HG02571 (cell line): Measurements from ENCODE around the gene PDCD1.
"Not testable (repeated sequence)": the region's sequence is repeated elsewhere in the genome, so short reads cannot be mapped to it uniquely, and the experiment has no call there.

Experiments used
- ATAC-seq: cut with Tn5 transposase; IDR thresholded peaks from one replicate; pipeline ENCODE4 v1.9.1; 2021; ENCODE audit warnings: mild to moderate bottlenecking, moderate library complexity; ENCODE audit not compliant: unreplicated experiment

Gene PDCD1

GRCh38 chr2:241814643-241815476, 43.8 kb downstream of the PDCD1 start:
- no peak for ATAC-seq

DNA sequence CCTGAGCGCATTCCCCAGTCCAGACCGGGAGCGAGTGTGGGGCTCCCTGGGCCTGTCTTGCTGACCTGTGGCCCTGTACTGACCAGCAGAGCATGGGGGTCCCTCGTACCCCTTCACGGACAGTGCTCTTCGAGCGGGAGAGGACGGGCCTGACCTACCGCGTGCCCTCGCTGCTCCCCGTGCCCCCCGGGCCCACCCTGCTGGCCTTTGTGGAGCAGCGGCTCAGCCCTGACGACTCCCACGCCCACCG, 44.4 kb downstream of the PDCD1 start:
- no peak for ATAC-seq

DNA sequence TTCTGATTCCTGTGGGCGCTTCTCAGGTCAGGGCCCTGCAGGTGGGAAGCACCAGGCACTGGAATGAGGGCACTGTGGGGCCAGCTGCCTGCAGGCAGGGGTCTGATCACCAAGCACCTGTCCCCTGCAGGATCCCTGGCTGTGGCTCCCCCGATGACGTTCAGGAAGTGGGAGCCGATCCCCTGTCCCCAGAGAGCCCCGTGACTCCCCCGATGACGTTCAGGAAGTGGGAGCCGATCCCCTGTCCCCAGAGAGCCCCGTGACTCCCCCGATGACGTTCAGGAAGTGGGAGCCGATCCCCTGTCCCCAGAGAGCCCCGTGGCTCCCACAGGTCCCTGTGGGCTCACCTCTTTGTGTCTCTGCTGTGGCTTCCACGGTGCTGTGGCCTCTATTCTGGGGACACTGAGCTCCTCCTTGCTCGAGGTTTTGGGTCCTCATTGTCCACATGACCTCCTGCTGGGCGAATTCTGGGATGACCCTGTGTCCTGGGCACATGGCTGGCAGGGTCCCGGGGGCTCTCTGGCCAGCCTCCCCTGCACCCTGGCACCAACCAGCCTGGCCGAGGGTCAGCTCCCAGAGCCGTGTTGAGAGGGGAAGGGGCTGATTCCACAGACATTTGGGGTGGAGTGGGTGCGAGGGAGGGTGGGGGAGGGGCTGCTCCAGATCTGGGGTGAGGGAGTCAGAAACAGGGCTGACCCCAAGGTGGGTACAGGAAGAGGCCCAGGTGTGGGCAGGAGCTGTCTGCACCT, 44.9 kb downstream of the PDCD1 start:
- no peak for ATAC-seq

DNA sequence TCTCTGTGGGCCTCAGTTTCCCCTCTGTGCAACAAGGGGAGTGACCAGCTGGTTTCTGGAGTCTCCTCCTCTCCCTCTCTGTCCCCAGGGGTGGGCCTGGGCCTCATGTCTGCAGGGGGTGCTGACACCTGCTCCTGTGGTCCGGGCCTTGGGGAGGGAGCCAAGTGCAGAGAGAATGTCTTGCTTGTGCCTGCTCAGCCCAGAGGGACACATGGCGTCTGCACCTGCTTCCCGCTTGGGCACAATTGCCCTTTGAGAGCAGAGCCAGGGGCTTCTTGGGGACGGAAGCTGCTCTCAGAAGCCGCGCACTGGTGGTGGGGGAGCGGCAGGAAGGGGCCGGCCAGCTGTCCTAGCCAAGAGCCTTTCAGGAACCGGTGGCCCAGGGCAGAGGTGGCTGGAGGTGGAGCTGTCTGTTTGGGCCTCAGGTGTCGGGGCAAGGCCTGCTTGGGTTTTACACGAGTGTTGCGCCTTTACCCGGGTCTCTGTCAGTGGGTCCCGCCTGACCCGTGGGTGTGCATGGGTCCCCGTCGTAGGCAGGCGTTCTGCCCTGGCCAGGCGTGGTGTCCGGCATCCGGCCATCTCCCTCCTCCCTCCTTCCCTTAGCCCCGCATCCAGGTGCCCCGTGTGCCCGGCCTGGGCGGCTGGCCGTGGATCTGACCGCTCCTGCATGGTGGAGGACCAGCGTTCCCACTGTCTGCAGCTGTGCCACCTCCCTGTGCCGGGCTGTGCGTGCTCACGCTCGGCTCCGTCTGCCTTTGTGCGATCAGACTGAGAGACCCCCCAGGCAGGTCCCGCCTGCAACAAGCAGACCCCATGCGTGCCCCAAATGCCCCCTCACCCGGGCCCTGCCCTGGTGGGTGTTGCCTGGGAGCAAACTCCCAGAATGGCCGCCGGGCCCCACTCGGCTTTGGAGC, 45.7 kb downstream of the PDCD1 start:
- no peak for ATAC-seq

GRCh38 chr2:241811952-241812729, 46.6 kb downstream of the PDCD1 start:
- no peak for ATAC-seq

DNA sequence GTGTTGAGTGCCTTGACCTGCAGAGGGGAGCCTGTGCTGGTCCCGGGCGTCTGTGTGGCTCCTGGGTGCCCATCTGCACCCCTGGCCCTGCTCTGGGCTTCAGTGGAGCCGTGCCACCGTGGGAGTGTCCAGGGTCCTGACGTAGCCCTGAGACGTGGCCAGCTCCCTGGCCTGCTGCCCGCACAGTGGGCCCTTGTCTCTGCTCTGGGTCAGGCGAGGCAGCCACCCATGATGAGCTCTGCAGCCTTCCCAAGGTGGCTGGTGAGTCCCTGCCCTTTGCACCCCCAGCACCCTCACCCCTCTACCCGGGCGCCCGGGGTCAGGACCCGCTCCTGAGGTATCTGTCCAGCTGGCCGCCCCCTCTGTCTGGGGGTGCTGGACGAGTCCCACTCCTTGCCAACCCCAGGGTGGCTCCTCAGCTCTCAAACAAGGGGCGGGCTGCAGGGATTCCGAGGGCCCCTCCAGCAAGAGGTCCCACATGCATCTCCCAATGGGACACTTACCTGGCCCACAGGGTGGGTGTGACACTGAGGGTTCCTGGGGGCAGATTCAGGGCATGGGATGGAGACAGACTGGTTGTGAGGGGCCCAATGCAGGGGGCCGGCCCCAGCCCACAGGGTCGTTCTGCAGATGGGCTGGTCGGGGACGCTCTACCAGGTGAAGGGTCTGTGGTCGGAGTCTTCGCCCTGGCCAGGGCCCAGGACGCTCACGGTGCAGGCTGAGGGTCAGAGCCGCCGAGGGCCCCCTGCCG, 47.3 kb downstream of the PDCD1 start:
- ATAC-seq: no peak

DNA sequence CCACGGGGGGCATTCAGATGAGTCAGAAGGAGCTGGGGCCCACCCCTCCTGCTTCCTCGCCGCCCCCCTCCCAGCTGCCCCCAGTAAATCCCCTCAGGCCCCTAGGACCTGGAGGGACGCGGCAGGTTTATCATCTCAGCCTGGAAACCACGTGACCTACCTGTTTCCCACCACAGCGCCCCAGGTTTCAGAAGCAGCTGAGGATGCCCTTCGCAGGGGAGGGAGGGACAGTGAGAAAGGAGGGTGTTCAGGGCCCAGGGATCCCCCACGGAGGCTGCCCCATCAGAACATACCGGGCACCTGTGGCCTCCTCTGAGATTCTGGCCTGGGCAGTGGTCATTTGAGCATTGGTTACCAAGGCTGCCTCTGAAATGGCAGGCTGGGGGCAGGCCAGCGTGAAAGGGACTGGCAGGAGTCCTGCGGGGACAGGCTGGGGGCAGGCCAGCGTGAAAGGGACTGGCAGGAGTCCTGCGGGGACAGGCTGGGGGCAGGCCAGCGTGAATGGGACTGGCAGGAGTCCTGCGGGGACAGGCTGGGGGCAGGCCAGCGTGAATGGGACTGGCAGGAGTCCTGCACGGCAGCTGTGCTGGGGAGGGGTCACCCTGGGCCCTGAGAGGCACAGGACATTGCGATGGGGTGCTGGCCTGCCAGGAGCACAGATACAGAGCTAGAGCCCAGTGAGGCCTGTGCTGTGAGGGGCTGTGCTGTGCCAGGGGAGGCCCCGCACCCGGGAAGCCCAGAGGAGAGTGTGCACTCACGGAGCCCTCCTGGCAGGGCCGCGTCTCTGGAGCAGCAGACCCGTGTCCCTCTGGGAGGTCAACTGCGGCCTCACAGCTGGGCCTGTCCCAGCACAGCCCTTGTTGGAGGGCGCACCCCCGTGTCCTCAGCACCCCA, 48.1 kb downstream of the PDCD1 start:
- no peak for ATAC-seq

DNA sequence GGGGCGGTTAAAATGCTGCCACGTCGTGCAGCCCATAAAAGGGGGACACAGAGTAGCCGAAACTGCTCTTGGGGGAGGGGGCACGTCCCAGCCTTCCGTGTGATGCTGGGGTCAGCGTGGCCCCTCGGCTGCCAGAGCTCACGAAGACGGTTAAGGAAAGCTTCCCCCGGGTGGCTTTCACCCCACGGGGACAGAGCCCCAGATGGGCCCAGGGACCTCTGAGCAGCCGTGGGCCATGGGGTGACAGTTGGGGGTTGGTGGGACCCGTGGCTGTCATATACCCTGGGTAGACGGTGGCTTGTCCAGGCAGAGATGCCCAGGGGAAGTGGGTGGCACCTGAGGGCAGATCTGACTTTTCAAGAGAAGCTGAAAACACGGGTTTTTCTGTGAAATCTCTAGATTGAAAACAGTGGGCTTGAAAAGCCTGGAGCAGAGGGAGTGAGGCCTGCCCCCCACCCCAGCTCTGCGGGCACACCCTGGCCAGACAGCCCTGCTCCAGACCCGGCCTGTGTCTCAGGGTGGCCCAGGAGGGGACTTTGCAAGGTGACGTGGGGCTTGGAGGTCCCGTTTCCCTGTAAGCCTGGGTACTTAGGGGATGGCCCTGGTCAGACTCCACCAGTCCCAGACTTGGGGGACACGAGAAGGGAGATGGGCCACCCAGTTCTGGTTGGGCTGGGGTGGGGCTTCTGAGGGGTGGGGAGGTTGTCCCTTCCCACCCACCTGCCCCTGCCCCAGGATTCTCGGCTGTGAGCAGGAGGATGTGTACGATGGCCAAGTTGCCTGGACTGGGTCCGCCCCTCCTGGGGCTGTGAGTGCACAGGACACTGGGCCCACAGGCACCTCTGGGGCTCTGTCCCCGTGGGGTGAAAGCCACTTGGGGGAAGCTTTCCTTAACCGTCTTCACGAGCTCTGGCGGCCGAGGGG, 49.0 kb downstream of the PDCD1 start:
- no peak for ATAC-seq

GRCh38 chr2:241808721-241809382, 49.8 kb downstream of the PDCD1 start, which contains the start of gene NEU4:
Gene NEU4, plus strand, starts transcription at chr2:241809193. Its CDS starts 5,292 bp downstream, at chr2:241814485.
- ATAC-seq: no peak

- ATAC-seq: no peak
Observed at GRCh38 chr2:241808051-241808720, 50.5 kb downstream of the PDCD1 start.

- not testable (repeated sequence) for ATAC-seq
Observed at GRCh38 chr2:241806217-241806616, 52.5 kb downstream of the PDCD1 start.

GRCh38 chr2:241804326-241805229, 54.1 kb downstream of the PDCD1 start:
- no peak for ATAC-seq

- ATAC-seq: no peak
Observed at GRCh38 chr2:241803387-241804325, 55.0 kb downstream of the PDCD1 start.

DNA sequence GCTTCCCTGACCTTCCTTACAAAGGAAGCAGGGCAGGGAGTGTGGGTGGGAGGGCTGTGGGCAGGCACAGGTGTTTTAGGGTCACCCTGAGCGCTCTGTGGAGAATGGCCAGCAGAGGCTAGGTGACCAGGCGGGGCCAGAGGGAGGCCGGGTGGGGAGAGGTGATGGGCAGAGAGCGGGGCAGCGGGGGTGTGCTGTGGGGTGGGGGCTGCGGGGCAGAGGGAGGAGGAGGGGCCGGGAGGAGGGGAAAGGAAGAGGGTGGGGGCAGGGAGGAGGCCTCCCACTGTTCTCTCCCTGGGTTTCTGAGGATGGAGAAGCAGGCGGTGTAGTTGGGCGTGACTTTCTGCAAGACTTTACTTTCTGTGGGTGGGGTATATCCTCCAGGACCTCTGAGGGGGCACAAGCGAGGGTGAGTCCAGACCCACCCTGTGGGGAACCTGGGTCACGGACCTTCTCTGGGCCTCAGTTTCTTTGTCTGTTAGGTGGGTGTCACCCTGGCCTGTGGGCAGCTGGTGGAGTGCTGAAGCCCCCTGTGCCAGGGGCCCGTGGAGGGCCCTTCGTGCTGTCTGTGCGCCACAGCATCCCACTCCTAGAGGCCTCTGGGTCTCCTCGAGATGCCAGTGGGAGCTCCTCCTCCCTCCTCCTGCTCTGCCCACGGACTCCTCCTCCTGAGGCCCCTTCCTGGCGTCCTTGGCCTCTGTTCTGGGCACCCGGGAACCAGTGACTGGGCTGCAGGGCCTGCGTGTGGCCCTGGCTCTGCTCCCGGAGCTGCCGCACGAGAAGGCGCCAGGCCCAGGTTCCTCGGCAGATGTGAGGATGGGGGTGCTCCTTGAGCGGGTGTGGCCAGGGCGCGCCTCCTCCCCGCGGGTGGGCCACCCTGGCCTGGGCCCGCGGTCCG, 56.0 kb downstream of the PDCD1 start:
- no peak for ATAC-seq
